Cardiac fibroblast (primary cell): ENCODE results near the gene SERAC1.

Source experiments
- DNase-seq, 2 donors: peaks; one replicate each; pipeline versions ENCODE4 v3.0.0 to v3.0.0-alpha.2; 2010; ENCODE audit warnings: low read depth in 2 of 2
- H3K4me3 ChIP-seq, 2 donors: replicated peaks in 1 of 2; 1 replicate in 1 of 2; 2 replicates in 1 of 2; pipeline ENCODE4 v1.5.1; 2011; ENCODE audit warnings: low read depth in 2 of 2, low read length in 2 of 2, mild to moderate bottlenecking in 2 of 2, moderate library complexity in 1 of 2
- CTCF ChIP-seq: IDR thresholded peaks from one replicate; pipeline ENCODE4 v1.5.1; 2011; ENCODE audit warnings: low read depth, mild to moderate bottlenecking, low read length, inconsistent platforms

Gene SERAC1

DNA sequence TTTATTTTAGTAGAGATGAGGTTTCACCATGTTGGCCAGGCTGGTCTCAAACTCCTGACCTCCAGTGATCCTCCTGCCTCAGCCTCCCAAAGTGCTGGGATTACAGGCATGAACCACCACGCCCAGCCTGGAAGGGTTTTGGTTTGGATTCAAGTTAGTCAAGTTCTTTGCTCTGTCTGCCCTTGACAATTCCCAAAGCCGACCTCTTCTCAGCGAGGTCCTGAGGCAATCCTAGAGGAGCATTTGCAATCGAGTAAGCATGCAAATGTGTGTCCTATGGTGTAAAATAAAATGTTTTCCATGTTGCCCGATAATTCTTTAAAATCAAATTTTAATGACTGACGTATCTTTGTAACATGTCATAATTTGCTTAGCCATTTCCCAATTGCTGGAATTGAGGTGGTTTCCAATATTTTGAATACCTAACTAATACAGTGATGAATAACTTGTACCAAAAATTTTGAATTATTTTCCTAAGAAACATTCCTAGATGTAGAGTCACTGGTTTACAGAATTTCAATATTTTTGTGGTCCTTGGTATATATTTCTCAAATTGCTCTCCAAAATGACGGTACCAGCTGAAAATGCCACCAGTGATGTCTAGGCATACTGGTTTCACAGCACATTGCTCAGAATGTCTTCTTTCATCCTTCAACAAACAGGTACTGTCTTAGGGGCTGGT is 38.8 kb upstream of the SERAC1 start:
- H3K4me3 ChIP-seq, result no peak overlapping the region
- DNase-seq, result peak in 1 of 2 donors; percentile 64
- TF ChIP-seq CTCF, result no peak

- peak; percentile 50 for TF ChIP-seq CTCF
- no peak overlapping the region for H3K4me3 ChIP-seq
- peak in 1 of 2 donors; percentile 38 for DNase-seq
Measured at GRCh38 chr6:158205169-158205944, 37.3 kb upstream of the SERAC1 start.

DNA sequence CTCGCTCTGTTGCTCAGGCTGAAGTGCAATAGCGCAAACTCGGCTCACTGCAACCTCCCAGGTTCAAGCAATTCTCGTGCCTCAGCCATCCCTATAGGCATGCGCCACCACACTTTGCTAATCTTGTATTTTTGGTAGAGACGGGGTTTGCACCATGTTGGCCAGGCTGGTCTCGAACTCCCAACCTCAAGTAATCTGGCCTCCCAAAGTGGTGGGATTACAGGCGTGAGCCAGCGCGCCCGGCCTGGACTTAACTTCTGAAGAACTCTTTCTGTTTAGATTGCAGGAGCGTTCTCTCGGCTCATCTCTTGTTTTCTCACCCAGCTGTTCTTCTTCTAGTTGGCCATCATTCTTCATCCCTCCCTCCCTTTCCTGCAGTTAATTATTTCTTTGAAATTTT is 30.4 kb upstream of the SERAC1 start:
- DNase-seq, result no peak
- H3K4me3 ChIP-seq, result no peak overlapping the region
- no peak for TF ChIP-seq CTCF

GRCh38 chr6:158194487-158195280 is 26.6 kb upstream of the SERAC1 start:
- DNase-seq, result no peak

DNA sequence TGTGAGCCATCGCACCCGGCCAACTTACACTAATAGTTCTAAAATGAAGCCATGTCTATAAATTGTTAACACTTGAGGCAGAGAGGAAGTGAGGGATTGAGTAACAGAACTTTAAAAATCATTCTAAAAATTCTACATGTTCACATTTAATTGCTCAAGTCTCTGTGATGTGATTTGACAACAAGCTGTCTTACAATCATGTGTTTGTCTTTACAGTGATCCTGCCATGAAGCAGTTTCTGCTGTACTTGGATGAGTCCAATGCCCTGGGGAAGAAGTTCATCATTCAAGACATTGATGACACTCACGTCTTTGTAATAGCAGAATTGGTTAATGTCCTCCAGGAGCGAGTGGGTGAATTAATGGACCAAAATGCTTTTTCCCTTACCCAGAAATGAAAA is 23.7 kb upstream of the SERAC1 start:
- H3K4me3 ChIP-seq, result no peak overlapping the region
- DNase-seq, result no peak
- TF ChIP-seq CTCF, result no peak

More at GRCh38 chr6:158194487-158195280, 26.6 kb upstream of the SERAC1 start:
- TF ChIP-seq CTCF, result no peak
- no peak overlapping the region for H3K4me3 ChIP-seq

GRCh38 chr6:158191032-158191431 is 23.0 kb upstream of the SERAC1 start:
- no peak for TF ChIP-seq CTCF
- no peak for DNase-seq
- H3K4me3 ChIP-seq, result no peak overlapping the region
